Keratinocyte (primary cell): Measurements from ENCODE around the gene ZNF219. TPM values are rescaled to one million over a fixed set of nuclear protein-coding genes. Genes with fewer than 3 reads are reported as not detected.
A peak's percentile ranks its signal among the peaks of the same experiment; 100 is the strongest.

Experiments
- DNase-seq: peaks from one replicate; pipeline ENCODE4 v3.0.0-alpha.2; 2011; ENCODE audit warnings: low read depth, missing footprints, low spot score
- FAIRE-seq: peaks from 2 replicates; lab custom pipeline; 2011; peaks lifted over from hg19 to GRCh38; lab: Jason Lieb, UNC
- H2AFZ ChIP-seq: 2 replicates; pipeline ENCODE4 v1.6.0; 2012; ENCODE audit warnings: low read length, control low read depth, inconsistent platforms; ENCODE audit not compliant: control insufficient read depth
- H3K27ac ChIP-seq: 2 replicates; pipeline ENCODE4 v1.5.1; 2011; ENCODE audit warnings: low read length; ENCODE audit not compliant: control insufficient read depth, insufficient read depth
- H3K27me3 ChIP-seq: 3 replicates; pipeline ENCODE4 v1.6.0; 2011; ENCODE audit warnings: low read length; ENCODE audit not compliant: control insufficient read depth, insufficient read depth; ENCODE audit errors: extremely low read depth
- H3K36me3 ChIP-seq, 2 experiments: 2 replicates in 1 of 2; 3 replicates in 1 of 2; pipeline ENCODE4 v1.5.1; 2011; ENCODE audit warnings: low read length in 2 of 2, mild to moderate bottlenecking in 1 of 2; ENCODE audit not compliant: control insufficient read depth in 2 of 2, insufficient read depth in 2 of 2; ENCODE audit errors: extremely low read depth in 1 of 2
- H3K4me1 ChIP-seq: 3 replicates; pipeline ENCODE4 v1.5.1; 2011; ENCODE audit warnings: low read length; ENCODE audit not compliant: control insufficient read depth, insufficient read depth; ENCODE audit errors: extremely low read depth
- H3K4me2 ChIP-seq: 3 replicates; pipeline ENCODE4 v1.6.0; 2011; ENCODE audit warnings: low read depth, low read length; ENCODE audit not compliant: control insufficient read depth, insufficient read depth; ENCODE audit errors: extremely low read depth
- H3K4me3 ChIP-seq, 3 experiments: fragments of 200-600 bp in 1 of 3; sonication (generic) in 1 of 3; 2 replicates in 2 of 3; 3 replicates in 1 of 3; pipeline ENCODE4 v1.5.1; 2011 to 2016; ENCODE audit warnings: low read length in 3 of 3, mild to moderate bottlenecking in 3 of 3, control low read depth in 2 of 3, inconsistent platforms in 1 of 3, low read depth in 1 of 3, mixed read lengths in 1 of 3, mixed run types in 1 of 3, moderate library complexity in 1 of 3; ENCODE audit not compliant: control insufficient read depth in 2 of 3, insufficient read depth in 2 of 3; ENCODE audit errors: extremely low read depth in 1 of 3
- H3K79me2 ChIP-seq: 2 replicates; pipeline ENCODE4 v1.6.0; 2012; ENCODE audit warnings: low read length; ENCODE audit not compliant: control insufficient read depth, insufficient read depth
- H3K9ac ChIP-seq: 3 replicates; pipeline ENCODE4 v1.6.0; 2011; ENCODE audit warnings: low read length; ENCODE audit not compliant: control insufficient read depth, insufficient read depth; ENCODE audit errors: extremely low read depth
- H3K9me1 ChIP-seq: 3 replicates; pipeline ENCODE4 v1.6.0; 2011; ENCODE audit warnings: low read length; ENCODE audit not compliant: control insufficient read depth, insufficient read depth; ENCODE audit errors: extremely low read depth
- H3K9me3 ChIP-seq: 2 replicates; pipeline ENCODE4 v1.5.1; 2012; ENCODE audit warnings: low read depth, low read length; ENCODE audit not compliant: control insufficient read depth
- H4K20me1 ChIP-seq: 3 replicates; pipeline ENCODE4 v1.6.0; 2011; ENCODE audit warnings: low read length; ENCODE audit not compliant: control insufficient read depth, insufficient read depth; ENCODE audit errors: extremely low read depth
- CTCF ChIP-seq, 3 experiments: IDR thresholded peaks in 1 of 3; conservative IDR thresholded peaks in 1 of 3; optimal IDR thresholded peaks in 1 of 3; 2 replicates in 2 of 3; 3 replicates in 1 of 3; pipeline versions ENCODE3 to v1.5.1; 2011; ENCODE audit warnings: low read length in 3 of 3, mild to moderate bottlenecking in 3 of 3, moderate library complexity in 2 of 3, control low read depth in 1 of 3, inconsistent platforms in 1 of 3; ENCODE audit not compliant: insufficient read depth in 2 of 3; ENCODE audit errors: extremely low read depth in 1 of 3
- EZH2 ChIP-seq: IDR thresholded peaks from one replicate; pipeline ENCODE4 v1.6.1; 2012; ENCODE audit warnings: inconsistent platforms, mild to moderate bottlenecking, low read length, moderate library complexity
- dilution Hi-C: fragments of 300-500 bp; cut with MboI; formaldehyde crosslinking; loops from one replicate; pipeline ENCODE4 v1.7.0; 2020; ENCODE audit warnings: low sequenced_read_pairs; ENCODE audit not compliant: extremely low pct_ligation_motif_present
- polyA plus RNA-seq, 5 experiments: library from polyadenylated mRNA; depleted of rRNA in 3 of 5; stranded (reverse) in 3 of 5; stranded (forward) in 1 of 5; unstranded in 1 of 5; fragments of >200 nt; gene quantifications; 1 replicate in 1 of 5; 2 replicates in 3 of 5; 3 replicates in 1 of 5; pipeline versions ENCODE4 v1.2.1 to v1.2.3, GENCODE V29; 2011 to 2012; ENCODE audit warnings: missing spikeins in 2 of 5, low read depth in 1 of 5, low replicate concordance in 1 of 5

Gene ZNF219
- polyA plus RNA-seq, 1 donor (not counting 4 experiments of a cell fraction or from before 2014, with no cell fraction given), result 23.1 TPM

- DNase-seq (no peak), FAIRE-seq (no peak)
- Histone ChIP-seq H3K27me3 (no peaks in the 10 kb centered on the region), H2AFZ (no peak overlapping the region), H3K9me1 (no peaks in the 10 kb centered on the region), H3K4me3 (no peak overlapping the region), H3K9ac (no peak overlapping the region), H3K36me3 (no peaks in the 10 kb centered on the region), H3K79me2 (peaks cover 14% of the 10 kb centered on the region), H3K4me1 (peaks cover 69% of the 10 kb centered on the region), H3K9me3 (no peaks in the 10 kb centered on the region), H3K4me2 (peak overlapping the region; percentile 0), H4K20me1 (no peaks in the 10 kb centered on the region), H3K27ac (no peak overlapping the region)
- dilution Hi-C loops, result no loop called here
- TF ChIP-seq EZH2, result no peak
- TF ChIP-seq CTCF (optimal IDR thresholded peaks at IDR 0.05 in 1 of 3, IDR thresholded peaks at IDR 0.05 in 1 of 3, conservative IDR thresholded peaks at IDR 0.05 in 1 of 3; ENCODE audit: extremely low read depth in 1 of 3, insufficient read depth in 2 of 3, low read length in 3 of 3), result no peak
These were observed 6.6 kb upstream of the ZNF219 start for GRCh38 chr14:21105095-21105494.

GRCh38 chr14:21104448-21105060 is 6.1 kb upstream of the ZNF219 start:
- Histone ChIP-seq H4K20me1 (no peaks in the 10 kb centered on the region), H3K9me1 (no peaks in the 10 kb centered on the region), H3K36me3 (no peaks in the 10 kb centered on the region), H3K27ac (peak overlapping the region; percentile 95), H3K9ac (peak overlapping the region; percentile 95), H3K9me3 (no peaks in the 10 kb centered on the region), H3K4me2 (peak overlapping the region; percentile 99), H2AFZ (peak overlapping the region; percentile 94), H3K4me1 (peaks cover 70% of the 10 kb centered on the region), H3K79me2 (peaks cover 18% of the 10 kb centered on the region), H3K27me3 (no peaks in the 10 kb centered on the region), H3K4me3 (peak overlapping the region; percentile 54 to 90 (median 83))
- dilution Hi-C loops, result no loop called here
- no peak for FAIRE-seq
- no peak for DNase-seq
- TF ChIP-seq EZH2 (no peak), CTCF (optimal IDR thresholded peaks at IDR 0.05 in 1 of 3, IDR thresholded peaks at IDR 0.05 in 1 of 3, conservative IDR thresholded peaks at IDR 0.05 in 1 of 3; ENCODE audit: extremely low read depth in 1 of 3, insufficient read depth in 2 of 3, low read length in 3 of 3) (peak; percentile 98 to 100 (median 99))
